HepG2 (cell line): ENCODE data around the gene TRUB1. TPM values are rescaled to one million over a fixed set of nuclear protein-coding genes. Genes with fewer than 3 reads are reported as not detected.

Experiments used
- ATAC-seq: fragments of 200-7000 bp; cut with Tn5 transposase; 3 replicates; pipeline ENCODE4 v1.9.1; 2020; ENCODE audit warnings: mild to moderate bottlenecking, moderate library complexity
- BruUV-seq: library from RNA; stranded (reverse); fragments of 400-500 nt; replicated peaks from 2 replicates; lab custom pipeline; 2021; lab: Mats Ljungman, UMichigan
- CTCF ChIA-PET: fragments of 300-600 bp; formaldehyde crosslinking; extraction: SDS; loops from one replicate; lab custom pipeline; 2021; ENCODE audit warnings: low total read pairs, inconsistent platforms, low intra/inter-chr PET ratio; lab: Yijun Ruan, JAX
- POLR2A ChIA-PET: fragments of 350-600 bp; sonication (Branson Sonifier 250); formaldehyde crosslinking; loops from one replicate; lab custom pipeline; 2020; ENCODE audit warnings: antibody characterized with exemption, inconsistent platforms; lab: Yijun Ruan, JAX
- DNase-seq: peaks from one replicate; pipeline ENCODE4 v3.0.0-alpha.2; 2015; ENCODE audit warnings: low spot score
- FAIRE-seq: peaks from 3 replicates; lab custom pipeline; 2011; peaks lifted over from hg19 to GRCh38; lab: Jason Lieb, UNC
- H2AFZ ChIP-seq: one replicate; pipeline ENCODE4 v1.6.1; 2011; ENCODE audit warnings: low read length, inconsistent platforms
- H3K27ac ChIP-seq: fragments of 300-600 bp; 3 replicates; pipeline ENCODE4 v1.8.0; 2011; ENCODE audit warnings: mixed run types, mild to moderate bottlenecking, mixed read lengths, low read length, inconsistent platforms; ENCODE audit not compliant: insufficient read depth; ENCODE audit errors: extremely low read length
- H3K27me3 ChIP-seq, 2 experiments: fragments of 200-600 bp in 1 of 2; 2 replicates in 1 of 2; 3 replicates in 1 of 2; pipeline versions ENCODE4 v1.6.0 to v1.8.0; 2011; ENCODE audit warnings: low read length in 2 of 2, mild to moderate bottlenecking in 2 of 2, moderate library complexity in 2 of 2, inconsistent platforms in 1 of 2; ENCODE audit not compliant: insufficient read depth in 2 of 2, control insufficient read depth in 1 of 2
- H3K36me3 ChIP-seq, 2 experiments: fragments of 200-600 bp in 1 of 2; replicated peaks in 1 of 2; 2 replicates in 1 of 2; 3 replicates in 1 of 2; pipeline versions ENCODE4 v1.5.1 to v1.8.0; 2011; ENCODE audit warnings: low read length in 2 of 2, inconsistent platforms in 1 of 2; ENCODE audit not compliant: insufficient read depth in 2 of 2, control insufficient read depth in 1 of 2
- H3K4me1 ChIP-seq: 2 replicates; pipeline ENCODE4 v1.5.1; 2012; ENCODE audit warnings: low read length, inconsistent platforms; ENCODE audit not compliant: insufficient read depth
- H3K4me2 ChIP-seq: 2 replicates; pipeline ENCODE4 v1.6.0; 2011; ENCODE audit warnings: low read depth, low read length, inconsistent platforms
- H3K4me3 ChIP-seq, 3 experiments: fragments of 200-600 bp in 1 of 3; sonication (generic), shearing (Covaris generic) in 1 of 3; replicated peaks in 1 of 3; 2 replicates each; pipeline ENCODE4 v1.5.1; 2011 to 2016; ENCODE audit warnings: low read length in 3 of 3, inconsistent platforms in 2 of 3, low read depth in 2 of 3, mild to moderate bottlenecking in 2 of 3, control low read depth in 1 of 3, mixed read lengths in 1 of 3; ENCODE audit not compliant: insufficient read depth in 1 of 3
- H3K79me2 ChIP-seq: one replicate; pipeline ENCODE4 v1.6.1; 2011; ENCODE audit warnings: low read length, inconsistent platforms; ENCODE audit not compliant: insufficient read depth
- H3K9ac ChIP-seq: 2 replicates; pipeline ENCODE4 v1.6.0; 2011; ENCODE audit warnings: mild to moderate bottlenecking, low read depth, low read length, inconsistent platforms; ENCODE audit not compliant: insufficient read depth
- H3K9me3 ChIP-seq: 2 replicates; pipeline ENCODE4 v1.5.1; 2012; ENCODE audit warnings: mild to moderate bottlenecking, low read length
- H4K20me1 ChIP-seq: 2 replicates; pipeline ENCODE4 v1.6.0; 2011; ENCODE audit warnings: inconsistent platforms, mild to moderate bottlenecking, low read length, moderate library complexity; ENCODE audit not compliant: insufficient read depth
- CHD4 ChIP-seq: fragments of 200-600 bp; sonication (generic); IDR thresholded peaks from 2 replicates; pipeline ENCODE4 v1.7.0; 2017; ENCODE audit warnings: mild to moderate bottlenecking, low read length, borderline replicate concordance
- CREM ChIP-seq, 2 experiments: sonication (generic) in 1 of 2; formaldehyde crosslinking in 1 of 2; IDR thresholded peaks; 2 replicates each; pipeline versions ENCODE4 v1.4.0 to v1.6.1; 2016 to 2020; ENCODE audit warnings: antibody characterized with exemption in 1 of 2, mild to moderate bottlenecking in 1 of 2, missing genetic modification reagents in 1 of 2
- EEA1 ChIP-seq: sonication (generic); formaldehyde crosslinking; IDR thresholded peaks from 2 replicates; pipeline ENCODE4 v1.5.1; 2020; ENCODE audit warnings: mild to moderate bottlenecking, missing genetic modification reagents, borderline replicate concordance
- JARID2 ChIP-seq: sonication (generic); formaldehyde crosslinking; IDR thresholded peaks from 2 replicates; pipeline ENCODE4 v1.8.1; 2023; ENCODE audit warnings: missing genetic modification reagents, inconsistent platforms; ENCODE audit not compliant: insufficient replicate concordance
- MXD3 ChIP-seq: IDR thresholded peaks from 2 replicates; pipeline ENCODE4 v1.6.1; 2016; ENCODE audit warnings: mild to moderate bottlenecking, missing biosample characterization, missing genetic modification reagents
- NFAT5 ChIP-seq: sonication (generic); formaldehyde crosslinking; IDR thresholded peaks from 2 replicates; pipeline ENCODE4 v1.4.0; 2020; ENCODE audit warnings: missing genetic modification reagents
- NR3C1 ChIP-seq: sonication (generic); formaldehyde crosslinking; IDR thresholded peaks from 2 replicates; pipeline ENCODE4 v1.4.0; 2020; ENCODE audit warnings: missing genetic modification reagents
- PBX3 ChIP-seq: sonication (generic); formaldehyde crosslinking; IDR thresholded peaks from 2 replicates; pipeline ENCODE4 v1.8.1; 2023; ENCODE audit warnings: missing genetic modification reagents, inconsistent platforms, borderline replicate concordance
- PHF5A ChIP-seq: IDR thresholded peaks from one replicate; pipeline ENCODE4 v1.6.1; 2018; ENCODE audit warnings: low read depth, missing genetic modification reagents; ENCODE audit not compliant: unreplicated experiment
- SMAD3 ChIP-seq: sonication (generic); formaldehyde crosslinking; IDR thresholded peaks from 2 replicates; pipeline ENCODE4 v1.4.0; 2020; ENCODE audit warnings: missing genetic modification reagents
- SOX13 ChIP-seq, 3 experiments: fragments of 450-650 bp in 1 of 3; sonication (generic) in 1 of 3; formaldehyde crosslinking in 1 of 3; IDR thresholded peaks in 2 of 3; conservative IDR thresholded peaks in 1 of 3; 2 replicates each; pipeline versions ENCODE4 v1.5.0 to v1.6.1; 2016 to 2020; ENCODE audit warnings: antibody characterized with exemption in 1 of 3, mild to moderate bottlenecking in 1 of 3, missing compliant biosample characterization in 1 of 3, missing genetic modification reagents in 1 of 3, moderate library complexity in 1 of 3
- TRIM24 ChIP-seq: sonication (generic); formaldehyde crosslinking; IDR thresholded peaks from 2 replicates; pipeline ENCODE4 v1.8.0; 2022; ENCODE audit warnings: mild to moderate bottlenecking, missing genetic modification reagents
- ZFP36 ChIP-seq: fragments of 150-350 bp; IDR thresholded peaks from 2 replicates; pipeline ENCODE4 v1.6.1; 2018; ENCODE audit warnings: borderline replicate concordance, low read length, low read depth; ENCODE audit not compliant: partially characterized antibody
- ZNF12 ChIP-seq: sonication (generic); formaldehyde crosslinking; IDR thresholded peaks from 2 replicates; pipeline ENCODE4 v1.5.0; 2020; ENCODE audit warnings: missing genetic modification reagents
- ZNF20 ChIP-seq: sonication (generic); formaldehyde crosslinking; IDR thresholded peaks from 2 replicates; pipeline ENCODE4 v1.4.0; 2020; ENCODE audit warnings: mild to moderate bottlenecking, moderate library complexity, missing genetic modification reagents
- ZNF24 ChIP-seq: fragments of 450-650 bp; IDR thresholded peaks from 2 replicates; pipeline ENCODE4 v1.6.1; 2017; ENCODE audit warnings: antibody characterized with exemption, mild to moderate bottlenecking
- ZNF530 ChIP-seq: sonication (generic); formaldehyde crosslinking; IDR thresholded peaks from 2 replicates; pipeline ENCODE4 v1.5.0; 2020; ENCODE audit warnings: low read depth, mild to moderate bottlenecking, missing genetic modification reagents
- WGBS: methylation state at CpG from one replicate; pipeline ENCODE4 v1.1.6; 2017; ENCODE audit warnings: low lambda C conversion rate; 5-methylcytosine and 5-hydroxymethylcytosine counted together
- in situ Hi-C: cut with HindIII; loops from 2 replicates; pipeline ENCODE4 v1.10.0; 2017; ENCODE audit warnings: low pct_unique_long_range_greater_than_20kb; ENCODE audit not compliant: extremely low pct_ligation_motif_present
- intact Hi-C: fragments of 100-400 bp; cut with micrococcal nuclease; formaldehyde crosslinking; loops from one replicate; pipeline ENCODE4 v1.10.0; 2022; ENCODE audit not compliant: unreplicated experiment
- polyA plus RNA-seq, 8 experiments: library from polyadenylated mRNA; depleted of rRNA in 3 of 8; stranded (reverse) in 7 of 8; unstranded in 1 of 8; fragments of >200 nt; fragmentation: Illumina TruSeq in 4 of 8; extraction: Trizol in 4 of 8; gene quantifications; 2 replicates each; pipeline versions ENCODE4 v1.2.1 to v1.2.3, GENCODE V29; 2011 to 2016; ENCODE audit warnings: low read depth in 4 of 8, missing spikeins in 1 of 8, mixed read lengths in 1 of 8; ENCODE audit not compliant: insufficient read depth in 1 of 8
- total RNA-seq, 5 experiments: library from RNA; depleted of rRNA; stranded (reverse); fragments of >200 nt; fragmentation: Illumina TruSeq; extraction: Trizol; gene quantifications; 2 replicates each; pipeline ENCODE4 v1.2.3, GENCODE V29; 2016; ENCODE audit warnings: low read depth in 1 of 5

The TRUB1 gene
- total and polyA plus RNA-seq, 2 of the 13 experiments (the other 11 are each of a cell fraction or from before 2014, with no cell fraction given): 10.6 to 38.9 TPM

GRCh38 chr10:114962441-114962840, 24.4 kb downstream of the TRUB1 start (continued):
- TF ChIP-seq PHF5A (no peak), ZNF12 (CRISPR knock-in tag) (no peak), ZFP36 (no peak)

GRCh38 chr10:114963908-114964307, 25.9 kb downstream of the TRUB1 start:
- Histone ChIP-seq H2AFZ (no peak overlapping the region), H3K4me1 (peaks cover 22% of the 10 kb centered on the region), H3K36me3 (peaks cover 7 to 21% of the 10 kb centered on the region in 2 experiments; a peak in 4 of 5 replicates), H3K27me3 (no peaks in the 10 kb centered on the region), H3K79me2 (peaks cover 22% of the 10 kb centered on the region), H3K9ac (no peak overlapping the region), H4K20me1 (no peaks in the 10 kb centered on the region), H3K4me2 (no peak overlapping the region), H3K9me3 (no peaks in the 10 kb centered on the region), H3K4me3 (no peak overlapping the region), H3K27ac (no peak overlapping the region)
- BruUV-seq: no TSS peak
- intact Hi-C loops (no loop called here), in situ Hi-C loops (no loop called here)
- ChIA-PET POLR2A (no interaction called here), CTCF (no interaction called here)
- no peak for ATAC-seq
- no peak for DNase-seq
- FAIRE-seq: no peak
- WGBS: 94% methylated on average over 4 of the region's 4 CpGs
- TF ChIP-seq NFAT5 (CRISPR knock-in tag): no peak
- TF ChIP-seq NR3C1 (CRISPR knock-in tag): no peak
- TF ChIP-seq ZNF20: no peak
- TF ChIP-seq ZNF530 (CRISPR knock-in tag): no peak
- TF ChIP-seq JARID2 (CRISPR knock-in tag): no peak
- no peak for TF ChIP-seq ZNF24
- TF ChIP-seq MXD3 (CRISPR knock-in tag): no peak
- TF ChIP-seq CHD4: no peak
- no peak for TF ChIP-seq CREM (IDR thresholded peaks at IDR 0.05)
- no peak for TF ChIP-seq CREM (CRISPR knock-in tag; IDR thresholded peaks at IDR 0.05)
- no peak for TF ChIP-seq TRIM24
- no peak for TF ChIP-seq SMAD3 (CRISPR knock-in tag)
- TF ChIP-seq PBX3 (CRISPR knock-in tag): no peak
- no peak for TF ChIP-seq EEA1
- no peak for TF ChIP-seq SOX13 (IDR thresholded peaks at IDR 0.05)
- no peak for TF ChIP-seq SOX13 (CRISPR knock-in tag; conservative IDR thresholded peaks at IDR 0.05 in 1 of 2, IDR thresholded peaks at IDR 0.05 in 1 of 2)
